GM18861 (cell line): ENCODE measurements around the gene SBDS.
A peak's percentile ranks its signal among the peaks of the same experiment; 100 is the strongest.
"Not testable (repeated sequence)": the region's sequence is repeated elsewhere in the genome, so short reads cannot be mapped to it uniquely, and the experiment has no call there.

Experiments
- ATAC-seq: cut with Tn5 transposase; IDR thresholded peaks from one replicate; pipeline ENCODE4 v1.9.1; 2021; ENCODE audit not compliant: unreplicated experiment

SBDS gene

DNA sequence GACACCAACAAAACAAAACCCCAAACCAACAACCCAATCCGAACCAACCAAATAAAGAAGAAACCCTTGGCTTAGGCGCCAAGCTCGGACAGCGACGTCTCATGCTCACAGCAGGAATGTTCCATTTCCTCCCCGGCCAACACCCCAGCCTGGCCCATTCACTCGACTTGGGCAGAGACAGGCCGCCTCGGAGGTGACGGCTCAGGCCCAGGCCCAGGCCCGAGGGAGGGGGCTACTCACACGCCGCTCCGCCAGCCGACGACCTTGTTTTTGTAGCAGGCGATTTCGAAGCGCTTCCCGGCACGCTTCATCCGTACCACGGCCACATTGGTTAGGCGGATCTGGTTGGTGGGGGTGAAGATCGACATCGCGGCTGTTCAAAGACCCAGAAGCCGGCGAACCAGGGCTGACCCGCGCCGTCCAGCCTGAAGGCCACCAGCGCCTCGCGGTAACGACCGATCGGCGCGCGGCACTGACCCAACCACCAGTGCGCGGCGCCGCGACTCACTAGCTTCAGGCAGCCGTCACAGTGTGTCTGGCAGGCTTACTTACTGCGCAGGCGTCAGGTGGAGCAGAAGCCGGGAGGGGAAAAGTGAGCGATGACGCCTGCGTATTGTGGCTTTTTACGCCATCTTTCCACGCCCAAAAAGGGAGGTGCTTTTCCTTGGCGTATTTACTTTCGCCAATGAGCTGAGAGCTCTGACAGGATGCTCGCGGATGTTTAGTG, at the start of gene SBDS:
Gene SBDS (minus strand): TSS at position 537 of the 727 bp plus-strand sequence. CDS start 169 bp downstream, at position 368.
- peak; percentile 65 for ATAC-seq

DNA sequence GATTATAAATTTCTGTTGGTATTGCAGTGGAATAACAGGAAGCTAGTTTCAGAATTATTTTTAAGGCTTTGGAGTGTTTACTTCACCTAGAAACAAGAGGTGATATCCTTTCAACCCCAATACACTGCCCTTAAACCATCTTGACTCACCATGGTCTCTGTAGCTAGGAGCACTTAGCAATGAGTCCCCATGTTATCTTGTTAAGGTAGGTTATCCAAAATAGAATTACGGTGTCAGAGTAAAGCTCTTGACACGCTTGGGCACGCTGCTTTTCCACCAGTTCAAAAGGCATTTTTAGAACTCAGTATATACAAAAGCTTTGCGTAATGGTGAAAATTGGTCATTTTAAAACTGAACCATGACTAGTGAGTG, 48.2 kb upstream of the SBDS start:
- ATAC-seq: not testable (repeated sequence)

DNA sequence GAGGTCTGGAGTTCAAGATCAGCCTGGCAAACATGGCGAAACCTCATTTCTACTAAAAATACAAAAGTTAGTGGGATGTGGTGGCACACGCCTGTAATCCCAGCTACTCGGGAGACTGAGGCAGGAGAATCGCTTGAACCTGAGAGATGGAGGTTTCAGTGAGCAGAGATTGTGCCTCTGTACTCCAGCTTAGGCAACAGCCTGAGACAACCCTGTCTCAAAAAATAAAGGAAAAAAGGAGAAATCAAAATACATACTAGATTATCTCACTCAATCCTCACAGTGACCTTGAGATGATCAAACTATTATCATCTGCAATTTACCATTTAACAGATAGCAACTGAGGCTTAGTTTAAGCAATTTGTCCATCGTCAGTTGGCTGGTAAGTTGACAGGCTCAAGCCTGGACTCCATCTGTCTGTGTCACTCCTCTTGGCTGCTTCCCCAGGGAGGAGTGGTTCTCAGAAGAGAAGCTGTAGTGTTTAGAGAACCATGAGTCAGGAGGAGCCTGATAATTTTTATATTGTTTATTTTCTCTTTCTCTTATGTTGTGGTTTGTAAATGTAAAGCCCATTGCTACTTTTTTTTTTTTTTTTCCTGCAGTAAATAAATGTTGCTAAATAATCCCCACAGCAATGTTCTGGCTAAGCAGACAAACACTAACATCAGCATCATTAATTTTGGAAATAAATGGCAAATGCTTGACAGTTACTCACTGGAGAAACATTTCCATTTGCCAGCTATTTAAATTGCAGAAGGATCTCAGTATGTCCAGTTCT, 47.6 kb upstream of the SBDS start:
- not testable (repeated sequence) for ATAC-seq

DNA sequence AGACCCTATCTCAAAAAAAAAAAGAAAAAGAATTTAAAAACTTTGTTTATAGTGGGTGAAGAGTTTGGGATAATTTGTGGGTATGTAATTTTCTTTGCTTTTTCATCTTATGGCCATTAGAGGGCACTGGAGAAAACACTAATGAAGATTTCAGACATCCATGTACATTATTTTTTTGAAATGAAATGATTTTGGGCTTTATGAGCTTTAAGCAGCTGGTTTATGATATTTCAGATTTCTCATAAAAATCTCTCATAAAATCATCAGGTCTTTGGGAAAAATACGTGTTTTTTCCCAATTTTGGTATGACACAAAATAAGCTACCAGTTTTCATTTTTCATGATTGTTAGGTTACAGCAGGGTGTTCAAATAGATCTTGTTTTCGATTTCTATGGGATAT, 45.4 kb upstream of the SBDS start:
- not testable (repeated sequence) for ATAC-seq

DNA sequence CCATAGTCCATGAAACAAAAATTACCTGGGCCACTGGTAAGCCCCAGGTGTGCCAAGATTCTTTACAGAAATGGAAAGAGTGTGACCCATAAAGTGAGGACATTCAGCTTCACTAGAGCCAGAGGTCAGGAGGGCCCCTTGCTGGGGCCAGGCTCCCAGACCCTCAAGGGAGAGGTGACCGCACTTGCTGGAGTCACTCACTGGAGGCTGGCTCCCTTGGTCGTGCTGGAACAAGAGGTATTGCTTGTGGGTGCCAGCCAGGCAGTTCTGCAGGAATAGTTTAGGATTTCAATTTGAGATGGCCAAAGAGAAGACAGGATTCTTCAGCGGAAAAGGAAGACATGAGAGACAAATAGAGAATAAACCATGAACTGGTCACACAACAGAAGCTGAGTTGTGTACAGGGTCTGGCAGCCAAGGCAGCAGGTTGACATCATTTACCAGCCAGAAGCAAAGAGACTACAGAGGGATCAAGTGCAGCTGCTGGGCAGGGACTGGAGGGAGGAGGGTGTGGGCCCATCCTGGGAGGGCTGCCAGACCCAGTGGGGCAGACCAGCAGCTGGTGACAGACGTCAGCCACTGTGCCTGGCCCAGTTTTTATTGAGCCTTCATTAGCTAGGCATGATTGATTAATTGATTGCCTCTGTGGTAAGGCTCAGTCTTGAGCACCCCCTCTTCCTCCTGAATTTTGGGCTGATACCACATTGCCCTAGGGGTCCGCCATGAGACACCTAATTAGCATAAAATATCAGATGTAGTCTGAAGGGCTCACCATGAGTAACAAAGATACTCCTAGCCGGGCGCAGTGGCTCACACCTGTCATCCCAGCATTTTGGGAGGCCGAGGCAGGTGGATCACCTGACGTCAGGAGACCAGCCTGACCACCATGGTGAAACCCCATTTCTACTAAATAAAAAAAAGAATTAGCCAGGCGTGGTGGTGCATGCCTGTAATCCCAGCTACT, 41.3 kb upstream of the SBDS start:
- ATAC-seq: not testable (repeated sequence)

DNA sequence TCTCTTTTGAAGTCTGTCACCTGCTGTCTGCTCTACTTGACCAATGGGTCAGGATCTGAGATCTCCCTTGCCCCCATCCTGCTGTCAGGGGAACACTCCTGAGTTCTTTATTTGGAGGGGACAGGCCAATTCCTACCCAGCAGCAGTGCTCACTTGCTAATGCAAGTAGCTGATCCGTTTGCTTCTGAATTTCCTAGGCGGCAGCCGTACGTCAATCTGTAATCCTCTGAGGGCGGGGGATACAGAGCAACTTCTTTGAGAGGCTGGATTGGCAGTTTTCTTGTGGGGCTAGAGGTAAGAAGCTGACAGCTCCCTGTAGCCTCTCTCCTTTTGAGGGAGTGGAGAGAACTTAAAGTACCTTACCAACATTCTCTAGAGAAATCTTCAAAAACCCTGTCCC, 37.9 kb upstream of the SBDS start:
- no peak for ATAC-seq

DNA sequence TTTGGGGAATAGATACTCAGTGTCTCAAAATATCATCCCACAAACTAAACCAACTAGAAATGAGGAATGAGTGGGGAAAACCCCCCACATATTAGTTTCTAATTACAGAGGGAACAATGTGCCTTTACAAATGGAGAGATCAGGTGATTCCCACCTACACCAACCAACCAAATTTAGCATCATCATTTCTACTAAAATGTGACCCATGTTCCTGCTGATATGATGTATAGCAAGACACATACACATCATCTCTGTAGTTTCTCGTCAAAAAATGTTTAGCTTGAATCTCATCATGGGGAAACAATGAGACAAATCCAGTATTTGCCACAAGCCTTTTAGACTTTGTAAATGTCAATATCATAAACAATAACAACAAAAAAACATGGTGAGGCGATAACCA, 36.3 kb upstream of the SBDS start:
- not testable (repeated sequence) for ATAC-seq

DNA sequence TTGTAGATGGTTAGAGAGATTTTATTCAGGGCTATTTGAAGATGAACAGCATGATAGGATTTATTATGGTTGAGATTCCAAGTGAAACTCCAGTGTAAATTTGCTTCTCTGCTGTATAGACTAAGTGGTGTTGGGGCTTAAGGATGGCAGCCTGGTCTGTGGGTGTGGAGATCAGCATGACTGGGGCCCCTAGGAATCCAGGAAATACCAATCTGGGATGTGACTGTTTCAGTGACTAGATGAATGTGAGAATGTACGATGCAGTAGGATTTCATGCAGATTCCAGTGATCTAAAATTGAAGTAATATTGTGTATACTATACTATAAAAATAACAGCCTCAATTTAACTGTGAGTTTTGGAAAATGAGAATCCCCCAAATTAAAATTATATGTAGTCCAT, 30.1 kb upstream of the SBDS start:
- not testable (repeated sequence) for ATAC-seq

DNA sequence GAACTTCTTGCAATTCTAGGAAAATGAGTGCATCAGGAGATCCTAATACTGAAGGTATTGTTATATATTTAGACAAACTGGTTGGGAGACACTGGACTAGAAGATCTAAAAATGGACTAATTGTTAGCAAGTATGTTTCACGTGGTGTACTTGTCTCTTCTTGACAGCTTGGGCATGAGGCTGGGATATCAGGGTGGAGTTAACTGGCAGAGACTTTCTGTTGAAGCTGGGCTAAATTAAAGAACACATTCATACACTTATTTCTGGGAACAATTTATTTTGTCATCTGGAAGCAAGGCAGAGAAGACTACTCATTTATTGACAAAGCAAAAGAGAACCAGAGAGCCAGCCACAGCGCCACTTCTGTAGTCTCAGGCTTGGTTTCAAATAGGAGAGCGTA, 27.1 kb upstream of the SBDS start:
- no peak for ATAC-seq

DNA sequence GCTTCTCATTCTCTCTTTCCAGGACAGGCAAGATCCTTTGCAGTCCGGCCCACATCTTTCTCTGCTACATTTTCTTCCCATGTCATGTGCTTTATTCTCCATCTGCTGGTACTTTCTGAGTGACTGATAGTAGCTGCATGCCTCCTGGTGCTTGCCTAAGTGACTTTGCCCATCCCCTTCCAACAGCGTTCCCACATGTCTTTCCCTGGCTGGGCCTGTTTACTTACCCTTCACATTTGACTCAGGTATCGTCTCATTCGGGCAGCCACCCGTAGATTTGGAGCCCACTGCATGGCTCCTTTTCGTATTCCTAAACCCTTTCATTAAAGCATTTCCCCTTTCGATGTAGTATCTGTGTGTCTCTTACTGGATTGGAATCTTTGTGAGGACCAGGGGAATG, 25.9 kb upstream of the SBDS start:
- ATAC-seq: no peak

DNA sequence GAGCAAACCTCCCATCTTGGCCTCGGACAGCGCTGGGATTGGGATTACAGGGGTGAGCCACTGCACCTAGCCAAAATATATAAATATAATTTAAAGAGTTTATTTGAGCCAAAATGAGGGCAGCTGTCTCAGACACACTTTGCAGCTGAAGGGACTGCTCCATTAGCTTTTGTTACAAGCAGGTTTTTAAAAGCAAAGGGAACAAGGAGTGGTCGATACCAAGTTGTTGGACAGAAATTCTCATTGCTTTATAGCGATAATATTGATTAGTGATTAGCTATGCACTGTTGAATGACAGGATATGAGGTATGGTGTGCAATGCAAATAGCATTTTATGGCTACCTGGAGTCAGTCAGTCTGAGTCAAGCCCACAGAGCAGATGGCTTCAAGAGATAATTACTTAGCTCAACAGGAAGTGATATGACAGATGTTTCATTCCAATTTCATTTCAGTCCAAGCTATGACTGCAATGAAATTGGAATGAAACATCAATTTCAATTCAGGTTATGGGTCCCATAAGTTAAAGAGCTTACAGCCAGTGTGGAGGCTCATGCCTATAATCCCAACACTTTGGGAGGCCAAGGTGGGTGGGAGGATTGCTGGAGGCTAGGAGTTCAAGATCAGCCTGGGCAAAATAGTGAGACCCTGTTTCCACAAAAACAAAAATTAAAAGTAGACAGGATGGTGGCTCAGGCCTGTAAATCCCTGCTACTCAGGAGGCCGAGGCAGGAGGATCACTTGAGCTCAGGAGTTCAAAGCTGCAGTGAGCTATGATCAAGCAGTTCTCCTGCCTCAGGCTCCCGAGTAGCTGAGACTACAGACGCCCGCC, 24.4 kb upstream of the SBDS start:
- ATAC-seq: no peak

DNA sequence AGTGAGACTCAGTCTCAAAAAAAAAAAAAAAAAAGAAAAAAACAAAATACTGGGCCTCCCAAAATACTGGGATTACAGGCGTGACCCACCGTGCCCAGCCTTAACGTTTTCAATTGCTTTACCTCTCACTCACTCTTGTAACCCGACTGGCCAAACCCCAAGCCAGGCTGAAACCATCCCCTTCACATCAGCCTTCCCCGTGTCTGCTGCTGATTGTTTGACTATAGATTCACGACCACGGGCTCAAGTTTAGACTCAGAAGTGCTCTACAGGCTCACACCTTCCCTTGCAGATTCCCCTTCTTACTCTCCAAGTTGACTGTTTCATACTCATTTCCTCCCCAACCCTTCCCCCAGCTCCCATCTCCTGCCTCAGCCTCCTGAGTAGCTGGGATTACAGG, 23.6 kb upstream of the SBDS start:
- ATAC-seq: no peak

DNA sequence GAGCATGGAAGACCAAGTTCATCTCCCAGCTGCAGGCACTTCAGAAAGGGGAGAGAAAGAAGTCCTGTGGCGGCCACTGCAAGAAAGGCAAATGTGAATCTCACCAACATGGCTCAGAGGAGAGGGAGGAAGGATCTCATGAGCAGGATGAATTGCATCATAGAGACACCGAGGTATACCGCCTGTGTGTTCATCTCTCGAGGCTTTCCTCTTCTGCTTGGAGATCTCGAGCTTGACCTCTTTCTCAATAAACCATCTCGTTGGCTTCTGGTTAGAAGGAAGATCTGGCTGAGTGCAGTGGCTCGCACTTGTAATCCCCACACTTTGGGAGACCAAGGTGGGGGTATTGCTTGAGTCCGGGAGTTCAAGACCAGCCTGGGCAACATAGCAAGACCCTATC, 22.6 kb upstream of the SBDS start:
- ATAC-seq: not testable (repeated sequence)

DNA sequence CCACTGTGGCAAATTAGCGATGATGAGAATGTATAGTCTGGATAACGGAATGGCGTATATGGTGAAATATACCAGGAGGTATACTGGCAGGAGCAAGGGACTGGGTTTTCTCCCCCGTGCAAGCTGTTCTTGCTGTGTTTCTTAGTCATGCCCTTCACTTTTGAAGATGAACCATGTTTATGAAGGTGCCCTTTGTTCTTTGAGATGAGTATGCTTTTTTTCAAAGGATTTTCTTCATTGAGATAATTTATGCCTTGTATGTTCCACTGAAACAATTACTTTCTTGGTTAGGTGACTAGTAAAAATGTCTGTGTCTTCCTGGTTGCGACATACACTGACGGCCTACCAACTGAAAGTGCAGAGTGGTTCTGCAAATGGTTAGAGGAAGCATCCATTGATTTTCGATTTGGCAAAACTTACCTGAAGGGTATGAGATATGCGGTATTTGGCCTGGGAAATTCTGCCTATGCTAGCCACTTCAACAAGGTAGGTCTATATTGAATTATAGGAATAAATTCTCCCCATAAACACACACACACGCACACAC, 18.8 kb upstream of the SBDS start:
- ATAC-seq: not testable (repeated sequence)

DNA sequence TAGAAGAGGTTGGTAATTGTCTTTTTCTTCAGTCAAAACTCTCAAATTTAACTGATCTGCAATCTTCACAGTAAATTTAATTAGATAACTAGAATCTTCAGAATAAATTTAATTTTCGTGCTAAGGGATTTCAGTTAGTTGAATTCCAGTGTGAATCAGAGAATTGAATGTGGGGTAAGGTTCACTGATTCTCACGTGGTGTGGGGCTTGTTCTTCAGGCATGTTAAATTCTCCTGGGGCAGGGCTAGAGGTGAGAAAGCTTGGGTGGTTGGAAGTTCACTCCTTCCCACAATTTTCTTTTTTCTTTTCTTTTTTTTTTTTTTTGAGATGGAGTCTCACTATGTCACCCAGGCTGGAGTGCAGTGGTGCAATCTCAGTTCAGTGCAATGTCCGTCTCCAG, 14.3 kb upstream of the SBDS start:
- ATAC-seq: not testable (repeated sequence)

DNA sequence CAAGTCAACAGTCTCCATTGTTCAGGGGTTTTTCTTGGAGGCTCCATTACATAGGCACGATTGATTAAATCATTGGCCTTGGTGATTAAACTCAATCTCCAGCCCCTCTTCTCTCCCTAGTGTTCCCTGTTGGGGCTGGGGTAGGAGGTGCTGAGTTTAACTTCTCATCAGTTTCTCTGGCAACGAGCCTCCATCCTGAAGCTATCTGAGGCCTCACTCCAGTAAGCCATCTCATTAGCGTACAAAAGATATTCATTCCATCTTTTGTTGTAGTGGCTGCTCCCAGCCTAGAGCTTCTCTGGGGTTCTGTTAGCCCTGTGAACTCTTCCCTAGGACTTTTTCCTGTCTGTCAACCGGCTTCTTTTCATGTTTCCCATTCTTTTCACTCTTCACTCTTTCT, 12.9 kb upstream of the SBDS start:
- ATAC-seq: no peak

DNA sequence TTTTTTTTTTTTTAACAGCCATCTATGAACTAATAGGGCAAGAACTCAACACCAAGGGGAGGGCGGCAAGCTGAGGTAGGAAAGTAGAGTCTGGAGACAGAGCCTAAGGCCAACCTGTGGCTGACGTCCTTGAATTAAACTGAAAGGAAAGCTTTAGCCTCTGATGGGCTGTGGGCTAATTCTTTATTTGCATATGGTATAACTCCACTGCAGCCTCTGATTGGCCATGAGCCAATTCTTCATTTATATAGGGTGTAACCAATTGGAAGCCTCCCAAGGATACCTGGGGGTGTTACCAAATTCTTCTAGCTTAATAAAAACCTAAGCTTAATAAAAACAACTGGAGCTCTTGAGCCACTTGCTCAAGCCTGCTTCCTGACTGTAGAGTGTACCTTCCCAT, 11.6 kb upstream of the SBDS start:
- no peak for ATAC-seq

DNA sequence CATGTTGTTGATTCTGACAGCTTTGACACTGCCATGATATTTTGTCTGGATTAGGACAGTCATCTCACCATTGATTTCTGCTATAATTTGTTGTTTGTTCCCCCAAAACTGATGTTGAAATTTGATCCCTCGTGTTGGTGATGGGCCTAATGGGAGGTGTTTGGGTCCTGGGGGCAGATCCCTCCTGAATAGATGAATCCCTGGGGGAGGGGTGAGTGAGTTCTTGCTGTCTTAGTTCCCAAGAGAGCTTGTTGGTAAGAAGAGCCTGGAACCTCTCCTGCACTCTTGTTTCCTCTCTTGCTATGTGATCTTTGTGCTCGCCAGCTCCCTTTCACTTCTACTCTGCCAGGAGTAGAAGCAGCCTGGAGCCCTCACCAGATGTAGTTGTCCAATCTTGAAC, 8.8 kb upstream of the SBDS start:
- not testable (repeated sequence) for ATAC-seq

DNA sequence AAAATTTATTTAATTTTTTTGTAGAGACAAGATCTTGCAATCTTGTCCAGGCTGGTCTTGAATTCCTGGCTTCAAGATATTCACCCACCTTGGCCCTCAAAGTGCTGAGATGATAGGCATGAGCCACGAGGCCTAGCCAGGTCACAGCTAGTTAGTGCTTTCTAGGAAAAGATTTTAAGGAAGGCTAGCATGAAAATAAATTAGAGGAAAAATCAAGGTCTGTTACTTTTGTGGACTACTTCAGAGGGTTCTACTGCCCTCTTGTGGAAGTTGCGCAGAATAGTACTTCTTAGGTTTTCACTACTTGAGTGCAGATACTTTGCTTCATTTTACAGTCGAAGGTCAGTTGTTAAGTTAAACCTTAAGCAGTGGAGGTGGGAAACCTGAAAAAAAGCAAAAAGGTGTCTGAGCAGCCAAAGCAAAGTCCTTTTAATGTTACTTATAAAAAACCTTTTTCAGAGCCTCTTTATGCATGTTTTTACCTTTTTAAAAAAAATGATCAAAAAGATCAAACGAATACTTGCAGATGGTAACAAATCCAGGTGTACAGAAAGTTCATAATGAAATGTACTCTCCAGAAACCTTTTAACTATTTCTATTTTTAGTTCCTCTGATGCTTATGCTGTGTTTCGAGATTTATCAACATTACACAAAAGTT, 5.3 kb upstream of the SBDS start:
- ATAC-seq: not testable (repeated sequence)
